RWPE2 (cell line): Measurements from ENCODE around the gene VPS36.
A peak's percentile ranks its signal among the peaks of the same experiment; 100 is the strongest.
"Not testable (repeated sequence)": the region's sequence is repeated elsewhere in the genome, so short reads cannot be mapped to it uniquely, and the experiment has no call there.

Experiments
- ATAC-seq: fragments of 200-7000 bp; cut with Tn5 transposase; 3 replicates; pipeline ENCODE4 v1.9.1; 2021; ENCODE audit warnings: low read depth
- DNase-seq: peaks from one replicate; pipeline ENCODE4 v3.0.0-alpha.2; 2020; ENCODE audit warnings: low spot score
- H3K27ac ChIP-seq: fragments of 450-650 bp; 2 replicates; pipeline ENCODE4 v1.5.1; 2017; ENCODE audit warnings: mild to moderate bottlenecking; ENCODE audit not compliant: poor library complexity, severe bottlenecking
- H3K27me3 ChIP-seq: fragments of 250-450 bp; sonication (Bioruptor Pico); 2 replicates; pipeline ENCODE4 v1.5.1; 2021; ENCODE audit warnings: mild to moderate bottlenecking, moderate library complexity; ENCODE audit not compliant: insufficient read depth, poor library complexity, severe bottlenecking
- H3K36me3 ChIP-seq: fragments of 250-450 bp; sonication (Bioruptor Pico); 2 replicates; pipeline ENCODE4 v1.5.1; 2020; ENCODE audit warnings: low read depth, mild to moderate bottlenecking, moderate library complexity
- H3K4me1 ChIP-seq: fragments of 250-450 bp; sonication (Bioruptor Pico); 2 replicates; pipeline ENCODE4 v1.5.1; 2021; ENCODE audit warnings: mild to moderate bottlenecking, moderate library complexity; ENCODE audit not compliant: insufficient read depth, poor library complexity, severe bottlenecking
- H3K4me3 ChIP-seq: fragments of 250-450 bp; sonication (Bioruptor Pico); 2 replicates; pipeline ENCODE4 v1.5.1; 2021; ENCODE audit warnings: mild to moderate bottlenecking, moderate library complexity; ENCODE audit not compliant: severe bottlenecking
- H3K9me3 ChIP-seq: fragments of 250-450 bp; sonication (Bioruptor Pico); 2 replicates; pipeline ENCODE4 v1.5.1; 2021; ENCODE audit warnings: mild to moderate bottlenecking, moderate library complexity; ENCODE audit not compliant: severe bottlenecking
- TF ChIP-seq, protein P1 (sequence below): fragments of 450-650 bp; IDR thresholded peaks from one replicate; pipeline ENCODE4 v1.5.1; 2017; ENCODE audit warnings: mild to moderate bottlenecking, moderate library complexity; ENCODE audit not compliant: poor library complexity, severe bottlenecking

VPS36 gene

DNA sequence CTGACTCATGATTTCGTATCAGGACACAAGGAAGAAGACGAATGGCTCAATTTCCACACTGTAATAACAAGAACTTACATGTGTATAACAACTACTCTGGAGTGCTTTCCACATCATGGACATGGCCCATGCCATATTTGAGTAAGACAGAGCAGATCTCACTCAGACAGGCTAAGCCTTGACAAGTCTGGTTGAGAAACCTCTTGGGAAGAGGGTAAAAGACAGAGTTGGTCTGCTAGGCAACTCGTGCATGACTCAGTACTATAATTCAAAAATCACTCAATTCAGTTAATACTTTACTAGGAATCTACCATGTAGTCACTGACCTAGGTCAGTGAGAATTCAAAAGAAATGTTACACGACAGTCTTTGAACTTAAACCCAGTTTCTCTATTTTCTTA is 38.8 kb downstream of the VPS36 start:
- H3K9me3 ChIP-seq = no peaks in the 10 kb centered on the region
- peaks cover 53% of the 10 kb centered on the region for H3K4me1 ChIP-seq
- TF ChIP-seq, protein P1, sequence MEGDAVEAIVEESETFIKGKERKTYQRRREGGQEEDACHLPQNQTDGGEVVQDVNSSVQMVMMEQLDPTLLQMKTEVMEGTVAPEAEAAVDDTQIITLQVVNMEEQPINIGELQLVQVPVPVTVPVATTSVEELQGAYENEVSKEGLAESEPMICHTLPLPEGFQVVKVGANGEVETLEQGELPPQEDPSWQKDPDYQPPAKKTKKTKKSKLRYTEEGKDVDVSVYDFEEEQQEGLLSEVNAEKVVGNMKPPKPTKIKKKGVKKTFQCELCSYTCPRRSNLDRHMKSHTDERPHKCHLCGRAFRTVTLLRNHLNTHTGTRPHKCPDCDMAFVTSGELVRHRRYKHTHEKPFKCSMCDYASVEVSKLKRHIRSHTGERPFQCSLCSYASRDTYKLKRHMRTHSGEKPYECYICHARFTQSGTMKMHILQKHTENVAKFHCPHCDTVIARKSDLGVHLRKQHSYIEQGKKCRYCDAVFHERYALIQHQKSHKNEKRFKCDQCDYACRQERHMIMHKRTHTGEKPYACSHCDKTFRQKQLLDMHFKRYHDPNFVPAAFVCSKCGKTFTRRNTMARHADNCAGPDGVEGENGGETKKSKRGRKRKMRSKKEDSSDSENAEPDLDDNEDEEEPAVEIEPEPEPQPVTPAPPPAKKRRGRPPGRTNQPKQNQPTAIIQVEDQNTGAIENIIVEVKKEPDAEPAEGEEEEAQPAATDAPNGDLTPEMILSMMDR = no peak
- no peak for DNase-seq
- peak overlapping the region; percentile 98 for H3K27ac ChIP-seq
- H3K36me3 ChIP-seq = peaks cover 37% of the 10 kb centered on the region
- peak; percentile 94 for ATAC-seq
- H3K27me3 ChIP-seq = no peaks in the 10 kb centered on the region
- H3K4me3 ChIP-seq = no peak overlapping the region

DNA sequence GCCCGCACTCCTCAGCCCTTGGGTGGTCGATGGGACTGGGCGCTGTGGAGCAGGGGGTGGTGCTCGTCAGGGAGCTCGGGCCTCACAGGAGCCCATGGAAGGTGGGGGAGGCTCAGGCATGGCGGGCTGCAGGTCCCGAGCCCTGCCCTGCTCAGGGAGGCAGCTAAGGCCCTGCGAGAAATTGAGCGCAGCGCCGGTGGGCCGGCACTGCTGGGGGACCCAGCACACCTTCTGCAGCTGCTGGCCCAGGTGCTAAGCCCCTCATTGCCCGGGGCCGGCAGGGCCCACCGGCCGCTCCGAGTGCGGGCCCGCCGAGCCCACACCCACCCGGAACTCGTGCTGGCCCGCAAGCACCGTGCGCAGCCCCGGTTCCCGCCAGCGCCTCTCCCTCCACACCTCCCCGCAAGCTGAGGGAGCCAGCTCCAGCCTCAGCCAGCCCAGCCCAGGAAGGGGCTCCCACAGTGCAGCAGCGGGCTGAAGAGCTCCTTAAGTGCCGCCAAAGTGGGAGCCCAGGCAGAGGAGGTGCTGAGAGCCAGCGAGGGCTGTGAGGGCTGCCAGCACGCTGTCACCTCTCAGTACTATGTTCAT is 42.3 kb downstream of the VPS36 start:
- H3K9me3 ChIP-seq, ATAC-seq, DNase-seq, H3K36me3 ChIP-seq, H3K27ac ChIP-seq, H3K4me3 ChIP-seq, H3K27me3 ChIP-seq: not testable (repeated sequence)
- H3K4me1 ChIP-seq = peaks cover 33% of the 10 kb centered on the region

DNA sequence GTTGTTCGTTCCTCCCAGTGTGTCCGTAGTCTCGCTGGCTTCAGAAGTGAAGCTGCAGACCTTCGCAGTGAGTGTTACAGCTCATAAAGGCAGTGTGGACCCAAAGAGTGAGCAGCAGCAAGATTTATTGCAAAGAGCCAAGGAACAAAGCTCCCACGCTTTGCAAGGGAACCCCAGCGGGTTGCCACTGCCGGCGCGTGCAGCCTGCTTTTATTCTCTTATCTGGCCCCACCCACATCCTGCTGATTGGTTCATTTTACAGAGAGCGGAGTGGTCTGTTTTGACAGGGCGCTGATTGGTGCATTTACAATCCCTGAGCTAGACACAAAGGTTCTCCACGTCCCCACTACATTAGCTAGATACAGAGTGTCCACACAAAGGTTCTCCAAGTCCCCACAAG is 43.0 kb downstream of the VPS36 start:
- H3K4me1 ChIP-seq = peaks cover 27% of the 10 kb centered on the region
- H3K27me3 ChIP-seq, H3K4me3 ChIP-seq, H3K27ac ChIP-seq, H3K36me3 ChIP-seq, ATAC-seq, DNase-seq, H3K9me3 ChIP-seq: not testable (repeated sequence)

DNA sequence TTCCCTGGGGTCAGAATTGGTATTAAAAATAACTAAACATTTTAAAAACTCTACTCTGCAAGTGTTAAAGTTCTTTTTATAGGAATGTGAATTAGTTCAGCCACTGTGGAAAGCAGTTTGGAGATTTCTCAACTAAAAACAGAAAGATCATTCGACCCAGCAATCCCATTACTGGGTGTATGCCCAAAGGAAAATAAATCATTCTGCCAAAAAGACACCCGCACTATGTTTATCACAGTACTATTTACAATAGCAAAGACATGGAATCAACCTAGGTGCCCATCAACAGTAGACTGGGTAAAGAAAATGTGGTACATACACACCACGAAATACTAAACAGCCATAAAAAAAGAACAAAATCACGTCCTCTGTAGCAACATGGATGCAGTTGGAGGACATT is 43.8 kb downstream of the VPS36 start:
- Histone ChIP-seq H3K4me1 (peaks cover 20% of the 10 kb centered on the region), H3K36me3 (peaks cover 13% of the 10 kb centered on the region), H3K9me3 (no peaks in the 10 kb centered on the region), H3K27ac (peak overlapping the region; percentile 56), H3K4me3 (peak overlapping the region; percentile 69), H3K27me3 (no peaks in the 10 kb centered on the region)
- TF ChIP-seq, protein P1 = no peak
- ATAC-seq (no peak), DNase-seq (no peak)

DNA sequence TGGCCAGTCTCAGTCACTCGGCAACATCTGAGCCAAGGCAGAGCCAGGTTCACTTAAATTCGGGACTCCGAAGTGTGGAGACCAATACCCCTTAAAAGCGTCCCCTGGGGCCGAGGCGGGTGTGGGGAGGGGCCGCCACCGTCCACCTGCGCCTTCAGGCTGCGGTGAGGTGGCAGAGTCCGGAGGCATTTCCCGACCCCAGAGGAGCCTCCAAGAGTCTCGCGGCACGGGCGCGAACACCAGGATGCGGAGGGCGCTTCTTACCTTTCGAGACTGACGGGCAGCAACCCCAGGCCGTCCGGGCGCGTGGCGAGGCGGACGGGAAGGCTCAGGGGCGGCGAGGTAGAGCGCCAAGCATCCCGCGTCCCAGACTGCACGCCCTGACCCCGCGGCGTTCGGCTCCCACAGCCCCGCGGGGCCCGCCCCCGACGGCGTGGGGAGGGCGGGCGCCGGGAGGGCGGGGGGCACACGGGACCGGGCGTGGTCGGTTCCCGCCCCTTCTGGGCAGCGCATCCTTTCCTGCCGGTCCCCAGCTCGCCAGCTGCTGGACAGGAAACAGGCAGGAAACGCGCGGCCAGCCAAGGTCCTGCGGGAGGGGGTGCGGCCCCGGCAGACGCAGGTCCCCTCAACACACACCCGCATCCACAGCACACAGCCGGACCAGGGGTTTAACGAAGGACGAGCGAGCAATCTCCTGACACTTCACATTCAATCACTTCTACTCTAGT is 44.5 kb downstream of the VPS36 start, which contains the start of gene THSD1:
Gene THSD1 (minus strand): TSS at position 406 of the 728 bp plus-strand sequence. CDS start 3,572 bp downstream, outside the sequence.
- peaks cover 15% of the 10 kb centered on the region for H3K4me1 ChIP-seq
- peak within 1 kb of the TSS; percentile 69 for H3K4me3 ChIP-seq
- H3K27ac ChIP-seq = peak within 1 kb of the TSS; percentile 56
- DNase-seq (peak; percentile 54), ATAC-seq (peak; percentile 75)
- no peaks in the 10 kb centered on the region for H3K27me3 ChIP-seq
- no peaks in the 10 kb centered on the region for H3K9me3 ChIP-seq
- peaks cover 15% of the 10 kb centered on the region for H3K36me3 ChIP-seq
- TF ChIP-seq, protein P1 = no peak
